ENCODE measurements around the gene MBD4.
"Not testable (repeated sequence)": the region's sequence is repeated elsewhere in the genome, so short reads cannot be mapped to it uniquely, and the experiment has no call there.

The MBD4 gene

DNA sequence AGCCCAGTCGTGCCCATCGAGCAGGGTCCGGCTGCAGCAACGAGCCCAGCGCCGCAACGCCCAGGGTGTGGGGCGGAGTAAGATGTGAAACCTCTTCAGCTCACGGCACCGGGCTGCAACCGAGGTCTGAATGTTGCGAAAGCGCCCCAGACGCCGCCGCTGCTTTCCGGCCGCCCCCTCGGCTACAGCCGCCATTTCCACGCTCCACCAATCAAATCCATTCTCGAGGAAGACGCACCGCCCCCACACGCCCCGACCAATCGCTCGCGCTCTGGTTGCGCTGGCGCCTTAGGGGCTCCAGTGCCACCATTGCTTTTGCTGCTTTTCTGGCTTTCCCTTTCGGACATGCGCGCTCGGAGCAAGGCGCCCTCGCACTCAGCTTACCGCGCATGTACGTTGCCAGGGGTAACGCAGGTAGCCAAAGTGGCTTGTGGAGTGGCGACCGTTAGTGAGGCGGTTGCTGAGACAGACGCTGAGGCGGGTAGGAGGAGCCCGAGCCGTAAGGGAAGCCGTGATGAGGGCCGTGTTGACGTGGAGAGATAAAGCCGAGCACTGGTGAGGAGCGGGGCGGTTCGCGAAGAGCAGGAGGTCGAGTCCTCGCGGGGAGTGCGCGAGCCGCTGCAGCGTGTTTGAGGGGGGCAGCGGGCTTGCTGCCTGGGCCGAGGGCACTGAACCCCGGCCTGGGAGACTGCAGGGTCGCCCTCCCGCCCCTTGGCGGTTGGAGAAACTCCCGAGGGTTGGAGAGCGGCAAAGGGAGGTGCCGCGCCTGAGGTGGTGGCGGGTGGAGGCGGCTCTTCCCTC, at the start of gene MBD4, which contains the start of gene IFT122:
Gene MBD4, minus strand, starts transcription at position 132 of the 801 bp plus-strand sequence. Its CDS starts 115 bp downstream, at position 17.
Gene IFT122, plus strand, starts transcription at position 408 of the 801 bp plus-strand sequence. Its CDS starts 107 bp downstream, at position 515.
- H3K27ac ChIP-seq: peak within 1 kb of the TSS; percentile 85
- peaks cover 50% of the 10 kb centered on the region for H3K4me1 ChIP-seq (ENCODE audit: low read depth, poor library complexity, severe bottlenecking)
- no peaks in the 10 kb centered on the region for H4K20me1 ChIP-seq (ENCODE audit: insufficient read depth)

DNA sequence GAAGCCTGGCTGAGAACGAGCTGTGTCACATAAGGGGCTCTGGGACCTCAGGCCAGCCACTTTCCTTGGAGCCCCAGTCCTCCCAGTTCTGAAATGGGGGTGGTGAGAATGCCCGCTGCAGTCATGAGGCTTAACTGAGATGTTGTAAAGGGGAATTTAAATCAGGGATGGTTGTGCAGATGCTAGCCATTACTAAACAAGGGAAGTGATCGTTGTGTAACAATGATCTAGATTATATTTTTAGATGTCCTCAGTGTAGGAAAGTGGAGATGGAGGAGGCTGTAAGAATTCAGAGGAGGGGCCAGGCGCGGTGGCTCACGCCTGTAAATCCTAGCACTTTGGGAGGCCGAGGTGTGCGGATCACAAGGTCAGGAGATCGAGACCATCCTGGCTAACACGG, 49.5 kb upstream of the MBD4 start:
- not testable (repeated sequence) for H3K79me2 ChIP-seq (ENCODE audit: insufficient read depth, low read depth); H3K27me3 ChIP-seq (ENCODE audit: insufficient read depth, low read depth); H3K27ac ChIP-seq; H3K9ac ChIP-seq; H3K4me2 ChIP-seq; H3K4me3 ChIP-seq (IDR thresholded peaks at IDR 0.05; ENCODE audit: insufficient read depth, low read depth, low read length); H3K36me3 ChIP-seq (ENCODE audit: insufficient read depth); H2AFZ ChIP-seq (ENCODE audit: low read depth); H4K20me1 ChIP-seq (ENCODE audit: insufficient read depth)
- H3K4me1 ChIP-seq (ENCODE audit: low read depth, poor library complexity, severe bottlenecking): peaks cover 26% of the 10 kb centered on the region

More for the DNA sequence above, at the start of gene MBD4, which contains the start of gene IFT122:
- Histone ChIP-seq H3K79me2 (ENCODE audit: insufficient read depth, low read depth) (peaks cover 50% of the 10 kb centered on the region), H3K4me2 (peak within 1 kb of the TSS; percentile 80), H2AFZ (ENCODE audit: low read depth) (peak within 1 kb of the TSS; percentile 87), H3K27me3 (ENCODE audit: insufficient read depth, low read depth) (no peaks in the 10 kb centered on the region), H3K4me3 (IDR thresholded peaks at IDR 0.05; ENCODE audit: insufficient read depth, low read depth, low read length) (peak within 1 kb of the TSS; percentile 93), H3K36me3 (ENCODE audit: insufficient read depth) (no peaks in the 10 kb centered on the region), H3K9ac (peak within 1 kb of the TSS; percentile 75)
- TF ChIP-seq CTCF (conservative IDR thresholded peaks at IDR 0.05; ENCODE audit: low read depth, low read length): no peak

- not testable (repeated sequence) for H3K27ac ChIP-seq; H3K9ac ChIP-seq; H2AFZ ChIP-seq (ENCODE audit: low read depth); H4K20me1 ChIP-seq (ENCODE audit: insufficient read depth); H3K4me2 ChIP-seq; H3K27me3 ChIP-seq (ENCODE audit: insufficient read depth, low read depth); H3K36me3 ChIP-seq (ENCODE audit: insufficient read depth); H3K4me3 ChIP-seq (IDR thresholded peaks at IDR 0.05; ENCODE audit: insufficient read depth, low read depth, low read length); H3K79me2 ChIP-seq (ENCODE audit: insufficient read depth, low read depth)
- H3K4me1 ChIP-seq (ENCODE audit: low read depth, poor library complexity, severe bottlenecking): peaks cover 26% of the 10 kb centered on the region
Observed at GRCh38 chr3:129487868-129488335, 48.2 kb upstream of the MBD4 start.

GRCh38 chr3:129487183-129487867, 47.6 kb upstream of the MBD4 start:
- TF ChIP-seq CTCF (conservative IDR thresholded peaks at IDR 0.05; ENCODE audit: low read depth, low read length): no peak
- Histone ChIP-seq H3K79me2 (ENCODE audit: insufficient read depth, low read depth) (no peaks in the 10 kb centered on the region), H3K36me3 (ENCODE audit: insufficient read depth) (no peaks in the 10 kb centered on the region), H3K4me2 (no peak overlapping the region), H3K9ac (no peak overlapping the region), H4K20me1 (ENCODE audit: insufficient read depth) (no peaks in the 10 kb centered on the region), H3K27ac (no peak overlapping the region), H3K4me1 (ENCODE audit: low read depth, poor library complexity, severe bottlenecking) (peaks cover 26% of the 10 kb centered on the region), H2AFZ (ENCODE audit: low read depth) (no peak overlapping the region), H3K27me3 (ENCODE audit: insufficient read depth, low read depth) (no peaks in the 10 kb centered on the region), H3K4me3 (IDR thresholded peaks at IDR 0.05; ENCODE audit: insufficient read depth, low read depth, low read length) (no peak overlapping the region)

DNA sequence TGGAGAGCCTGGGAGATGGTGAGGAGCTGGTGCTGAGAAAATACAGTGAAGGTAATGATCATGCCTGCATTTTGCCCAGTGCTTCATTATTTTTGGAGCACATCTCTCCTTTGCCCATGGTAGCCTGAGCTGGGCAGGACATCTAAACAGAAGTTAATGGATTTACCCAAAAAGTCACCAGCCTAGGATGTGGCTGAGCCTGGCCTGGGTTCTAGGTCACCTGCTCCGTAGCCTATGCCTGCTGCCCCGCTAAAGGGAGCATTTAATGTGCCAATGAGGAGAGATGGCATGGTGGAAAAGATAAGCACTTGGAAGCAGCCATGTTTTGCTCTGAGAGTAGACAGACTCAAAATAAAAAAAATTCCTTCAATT, 46.9 kb upstream of the MBD4 start:
- no peaks in the 10 kb centered on the region for H3K36me3 ChIP-seq (ENCODE audit: insufficient read depth)
- H4K20me1 ChIP-seq (ENCODE audit: insufficient read depth): no peaks in the 10 kb centered on the region
- no peak overlapping the region for H3K9ac ChIP-seq
- no peak for TF ChIP-seq CTCF (conservative IDR thresholded peaks at IDR 0.05; ENCODE audit: low read depth, low read length)
- no peak overlapping the region for H2AFZ ChIP-seq (ENCODE audit: low read depth)
- H3K79me2 ChIP-seq (ENCODE audit: insufficient read depth, low read depth): no peaks in the 10 kb centered on the region
- no peak overlapping the region for H3K4me2 ChIP-seq
- H3K4me1 ChIP-seq (ENCODE audit: low read depth, poor library complexity, severe bottlenecking): peaks cover 26% of the 10 kb centered on the region
- no peak overlapping the region for H3K4me3 ChIP-seq (IDR thresholded peaks at IDR 0.05; ENCODE audit: insufficient read depth, low read depth, low read length)
- H3K27ac ChIP-seq: no peak overlapping the region
- H3K27me3 ChIP-seq (ENCODE audit: insufficient read depth, low read depth): no peaks in the 10 kb centered on the region

Measured in KMS-11 (cell line).